Measurements from ENCODE around the gene ZCCHC7. TPM values are rescaled to one million over a fixed set of nuclear protein-coding genes. Genes with fewer than 3 reads are reported as not detected.

ZCCHC7 gene
- polyA plus RNA-seq, 1 donor from 2014 or later, result 10.9 TPM

DNA sequence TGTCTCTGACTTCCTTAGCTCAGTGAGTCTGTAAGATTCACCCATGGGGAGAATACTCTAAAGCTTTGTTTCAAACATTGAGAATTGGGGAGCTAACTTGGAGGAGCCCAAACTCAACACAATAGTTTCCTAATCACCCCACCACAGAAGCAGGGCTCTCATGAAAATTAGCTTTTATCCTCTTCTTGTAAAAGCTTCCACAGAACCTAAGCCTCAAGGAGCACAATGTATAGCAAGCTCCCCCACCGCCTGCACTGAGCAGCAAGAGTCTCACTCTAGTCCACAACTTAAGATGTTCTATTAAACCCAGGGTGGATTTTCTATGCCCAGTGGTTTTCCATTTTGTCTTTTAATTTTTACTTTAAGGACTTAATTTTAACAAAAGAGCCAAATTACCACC is 253.2 kb downstream of the ZCCHC7 start:
- Histone ChIP-seq H3K36me3 (ENCODE audit: insufficient read depth, low read length) (no peaks in the 10 kb centered on the region), H3K9me3 (ENCODE audit: low read length) (no peaks in the 10 kb centered on the region), H2AFZ (ENCODE audit: low read depth, low read length) (no peak overlapping the region), H3K4me3 (ENCODE audit: low read length) (no peak overlapping the region), H3F3A (ENCODE audit: insufficient read depth, low read length, poor library complexity, severe bottlenecking) (no peaks in the 10 kb centered on the region), H3K79me2 (replicated peaks; ENCODE audit: insufficient read depth, low read length) (no peaks in the 10 kb centered on the region), H4K20me1 (ENCODE audit: insufficient read depth) (no peaks in the 10 kb centered on the region), H3K27ac (ENCODE audit: low read length) (no peak overlapping the region), H3K27me3 (ENCODE audit: insufficient read depth, low read depth, low read length) (no peaks in the 10 kb centered on the region), H3K9me2 (ENCODE audit: insufficient read depth, low read length) (no peaks in the 10 kb centered on the region), H3K9ac (ENCODE audit: low read length) (no peak overlapping the region), H3K4me2 (ENCODE audit: low read length) (no peak overlapping the region)
- no peak for TF ChIP-seq CTCF (IDR thresholded peaks at IDR 0.05; ENCODE audit: poor library complexity, severe bottlenecking)
- TF ChIP-seq SMC3 (conservative IDR thresholded peaks at IDR 0.05; ENCODE audit: poor library complexity), result no peak
- TF ChIP-seq EP300 (conservative IDR thresholded peaks at IDR 0.05; ENCODE audit: poor library complexity, severe bottlenecking), result no peak
- TF ChIP-seq EZH2 (IDR thresholded peaks at IDR 0.05; ENCODE audit: borderline replicate concordance, insufficient read depth, low read length, poor library complexity, severe bottlenecking), result no peak
- no peak for TF ChIP-seq REST (IDR thresholded peaks at IDR 0.05; ENCODE audit: borderline replicate concordance)
- no peak for TF ChIP-seq TAF1 (IDR thresholded peaks at IDR 0.05; ENCODE audit: low read depth)
- TF ChIP-seq POLR2AphosphoS5 (IDR thresholded peaks at IDR 0.05), result no peak

DNA sequence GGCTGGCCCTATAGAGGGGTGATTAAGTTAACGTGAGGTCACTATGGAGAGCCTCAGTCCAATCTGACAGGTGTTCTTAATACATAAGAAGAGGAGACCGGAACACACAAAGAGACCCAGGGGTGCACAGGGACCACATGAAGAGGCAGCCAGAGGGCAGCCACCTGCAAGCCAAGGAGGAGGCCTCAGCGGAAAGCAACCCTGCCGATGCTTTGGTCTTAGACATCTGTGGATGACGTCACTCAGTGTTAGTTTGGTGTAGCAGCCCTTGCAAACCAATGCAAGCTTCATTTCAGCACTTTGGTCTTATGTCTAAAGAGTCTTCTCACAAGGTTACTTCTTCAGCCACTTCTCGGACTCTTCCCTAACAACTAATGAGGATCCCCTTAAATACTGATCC is 254.5 kb downstream of the ZCCHC7 start:
- Histone ChIP-seq H3K27ac (ENCODE audit: low read length) (no peak overlapping the region), H3K9me2 (ENCODE audit: insufficient read depth, low read length) (no peaks in the 10 kb centered on the region), H3K9me3 (ENCODE audit: low read length) (no peaks in the 10 kb centered on the region), H3K9ac (ENCODE audit: low read length) (no peak overlapping the region), H3F3A (ENCODE audit: insufficient read depth, low read length, poor library complexity, severe bottlenecking) (no peaks in the 10 kb centered on the region), H2AFZ (ENCODE audit: low read depth, low read length) (no peak overlapping the region), H3K79me2 (replicated peaks; ENCODE audit: insufficient read depth, low read length) (no peaks in the 10 kb centered on the region), H3K36me3 (ENCODE audit: insufficient read depth, low read length) (no peaks in the 10 kb centered on the region), H4K20me1 (ENCODE audit: insufficient read depth) (no peaks in the 10 kb centered on the region), H3K4me3 (ENCODE audit: low read length) (no peak overlapping the region), H3K27me3 (ENCODE audit: insufficient read depth, low read depth, low read length) (no peaks in the 10 kb centered on the region), H3K4me2 (ENCODE audit: low read length) (no peak overlapping the region)
- no peak for TF ChIP-seq TAF1 (IDR thresholded peaks at IDR 0.05; ENCODE audit: low read depth)
- no peak for TF ChIP-seq EP300 (conservative IDR thresholded peaks at IDR 0.05; ENCODE audit: poor library complexity, severe bottlenecking)
- no peak for TF ChIP-seq REST (IDR thresholded peaks at IDR 0.05; ENCODE audit: borderline replicate concordance)
- no peak for TF ChIP-seq CTCF (IDR thresholded peaks at IDR 0.05; ENCODE audit: poor library complexity, severe bottlenecking)
- TF ChIP-seq MXI1 (conservative IDR thresholded peaks at IDR 0.05; ENCODE audit: poor library complexity, severe bottlenecking), result no peak
- TF ChIP-seq SMC3 (conservative IDR thresholded peaks at IDR 0.05; ENCODE audit: poor library complexity), result no peak
- no peak for TF ChIP-seq RAD21 (conservative IDR thresholded peaks at IDR 0.05)
- TF ChIP-seq EZH2 (IDR thresholded peaks at IDR 0.05; ENCODE audit: borderline replicate concordance, insufficient read depth, low read length, poor library complexity, severe bottlenecking), result no peak
- no peak for TF ChIP-seq POLR2AphosphoS5 (IDR thresholded peaks at IDR 0.05)

All from neural cell (in vitro differentiated cells).